Measurements from ENCODE around the gene DENND4B. TPM values are rescaled to one million over a fixed set of nuclear protein-coding genes. Genes with fewer than 3 reads are reported as not detected.

DENND4B gene
- total and polyA plus RNA-seq, 9 of the 15 experiments (the other 6 are each of a cell fraction or from before 2014, with no cell fraction given) = 9.5 to 80.5 (median 23.1) TPM

- TF ChIP-seq CEBPZ (IDR thresholded peaks at IDR 0.05; ENCODE audit: borderline replicate concordance, low read depth, low read length) (no peak), ZBTB5 (IDR thresholded peaks at IDR 0.05) (no peak), NRF1 (conservative IDR thresholded peaks at IDR 0.05 in 1 of 2, IDR thresholded peaks at IDR 0.05 in 1 of 2) (no peak), POLR2H (tag; IDR thresholded peaks at IDR 0.05; ENCODE audit: low read depth) (no peak), ZBTB33 (CRISPR knock-in tag; IDR thresholded peaks at IDR 0.05) (no peak), SREBF1 (IDR thresholded peaks at IDR 0.05; ENCODE audit: borderline replicate concordance, low read depth, low read length) (no peak), CBX8 (IDR thresholded peaks at IDR 0.05; ENCODE audit: borderline replicate concordance, extremely low read depth, low read depth, low read length, poor library complexity, severe bottlenecking) (no peak), PRPF4 (IDR thresholded peaks at IDR 0.05; ENCODE audit: insufficient read depth, low read depth, low read length, poor library complexity, severe bottlenecking) (no peak), CHAMP1 (IDR thresholded peaks at IDR 0.05) (no peak), KLF10 (CRISPR knock-in tag; IDR thresholded peaks at IDR 0.05) (no peak), FOXP4 (CRISPR knock-in tag; IDR thresholded peaks at IDR 0.05; ENCODE audit: borderline replicate concordance) (no peak), DIDO1 (tag; IDR thresholded peaks at IDR 0.05; ENCODE audit: low read depth) (no peak)
These were observed 31.9 kb upstream of the DENND4B start (continued) for GRCh38 chr1:153978274-153978909.

Measured in K562 (cell line).